Ascending aorta (tissue), 2 donors: Measurements from ENCODE around the gene KDM2B. TPM values are rescaled to one million over a fixed set of nuclear protein-coding genes. Genes with fewer than 3 reads are reported as not detected.

Source experiments
- DNase-seq, 2 donors: peaks; one replicate each; pipeline ENCODE4 v3.0.0-alpha.2; 2019; ENCODE audit warnings: low spot score in 2 of 2
- H3K27ac ChIP-seq, 2 donors: fragments of 200-600 bp; sonication (generic); one replicate each; pipeline ENCODE4 v1.5.1; 2016 to 2017; ENCODE audit warnings: mild to moderate bottlenecking in 1 of 2
- H3K27me3 ChIP-seq: fragments of 200-600 bp; sonication (generic); one replicate; pipeline ENCODE4 v1.5.1; 2017
- H3K36me3 ChIP-seq, 2 donors: fragments of 200-600 bp; sonication (generic); one replicate each; pipeline ENCODE4 v1.5.1; 2016
- H3K4me1 ChIP-seq, 2 donors: fragments of 200-600 bp; sonication (generic); one replicate each; pipeline ENCODE4 v1.5.1; 2016 to 2017; ENCODE audit warnings: mild to moderate bottlenecking in 1 of 2
- H3K4me3 ChIP-seq, 2 donors: fragments of 200-600 bp; sonication (generic); one replicate each; pipeline ENCODE4 v1.5.1; 2016 to 2017; ENCODE audit warnings: mild to moderate bottlenecking in 1 of 2
- H3K9me3 ChIP-seq, 2 donors: fragments of 200-600 bp; sonication (generic); one replicate each; pipeline ENCODE4 v1.5.1; 2016
- intact Hi-C: fragments of 100-400 bp; cut with DNase I; formaldehyde crosslinking; loops from one replicate; pipeline ENCODE4 v1.15.1; 2023
- total RNA-seq: library from RNA; depleted of rRNA; stranded (reverse); fragments of >200 nt; gene quantifications from one replicate; pipeline ENCODE4 v1.1.0, GENCODE V29; 2016
- TF ChIP-seq, protein P1 (sequence below), 3 experiments: fragments of 200-600 bp in 2 of 3; fragments of 450-650 bp in 1 of 3; sonication (generic) in 2 of 3; IDR thresholded peaks; one replicate each; pipeline ENCODE4 v1.5.1; 2016 to 2019; ENCODE audit warnings: antibody characterized with exemption in 3 of 3, mild to moderate bottlenecking in 1 of 3, moderate library complexity in 1 of 3

KDM2B gene
- total RNA-seq, 1 donor from 2014 or later = 17.3 TPM

DNA sequence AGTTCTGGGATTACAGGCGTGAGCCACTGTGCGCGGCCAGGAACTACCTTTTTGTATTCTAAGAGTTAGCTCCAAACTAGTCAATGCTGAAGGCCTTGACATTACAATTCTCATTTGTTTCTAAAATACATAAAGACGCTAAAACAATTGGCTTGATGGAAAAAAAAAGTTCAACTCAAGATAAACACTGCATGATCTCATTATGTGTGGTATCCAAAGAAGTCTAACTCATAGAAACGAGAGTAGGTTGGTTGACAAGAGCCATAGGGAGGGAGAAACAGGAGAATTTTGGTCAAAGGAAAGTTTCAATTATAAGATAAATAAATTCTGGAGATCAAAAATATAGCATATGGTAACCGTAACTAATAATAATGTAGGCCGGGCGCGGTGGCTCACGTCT lies 200.9 kb downstream of the KDM2B start:
- Histone ChIP-seq H3K4me3 (no peak overlapping the region), H3K36me3 (no peaks in the 10 kb centered on the region), H3K27ac (no peak overlapping the region), H3K9me3 (no peaks in the 10 kb centered on the region), H3K4me1 (no peaks in the 10 kb centered on the region), H3K27me3 (no peaks in the 10 kb centered on the region)
- TF ChIP-seq, protein P1, sequence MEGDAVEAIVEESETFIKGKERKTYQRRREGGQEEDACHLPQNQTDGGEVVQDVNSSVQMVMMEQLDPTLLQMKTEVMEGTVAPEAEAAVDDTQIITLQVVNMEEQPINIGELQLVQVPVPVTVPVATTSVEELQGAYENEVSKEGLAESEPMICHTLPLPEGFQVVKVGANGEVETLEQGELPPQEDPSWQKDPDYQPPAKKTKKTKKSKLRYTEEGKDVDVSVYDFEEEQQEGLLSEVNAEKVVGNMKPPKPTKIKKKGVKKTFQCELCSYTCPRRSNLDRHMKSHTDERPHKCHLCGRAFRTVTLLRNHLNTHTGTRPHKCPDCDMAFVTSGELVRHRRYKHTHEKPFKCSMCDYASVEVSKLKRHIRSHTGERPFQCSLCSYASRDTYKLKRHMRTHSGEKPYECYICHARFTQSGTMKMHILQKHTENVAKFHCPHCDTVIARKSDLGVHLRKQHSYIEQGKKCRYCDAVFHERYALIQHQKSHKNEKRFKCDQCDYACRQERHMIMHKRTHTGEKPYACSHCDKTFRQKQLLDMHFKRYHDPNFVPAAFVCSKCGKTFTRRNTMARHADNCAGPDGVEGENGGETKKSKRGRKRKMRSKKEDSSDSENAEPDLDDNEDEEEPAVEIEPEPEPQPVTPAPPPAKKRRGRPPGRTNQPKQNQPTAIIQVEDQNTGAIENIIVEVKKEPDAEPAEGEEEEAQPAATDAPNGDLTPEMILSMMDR (IDR thresholded peaks at IDR 0.05) = no peak
- no peak for DNase-seq
- intact Hi-C loops = no loop called here

Other genes starting within 250 kb of the KDM2B start
- 58.8 TPM for gene ANAPC5, start 228.6 kb downstream of the KDM2B start, total RNA-seq
- gene RNF34, start 180.9 kb downstream of the KDM2B start, total RNA-seq = 45.1 TPM
- 24.6 TPM for gene ORAI1, start 45.5 kb upstream of the KDM2B start, total RNA-seq
- not detected for gene MORN3, start 88.6 kb upstream of the KDM2B start, total RNA-seq
- gene TMEM120B, start 131.7 kb upstream of the KDM2B start, total RNA-seq = 9.7 TPM
- 1.9 TPM for gene RHOF, start 212.7 kb upstream of the KDM2B start, total RNA-seq
- gene SETD1B, start 223.0 kb upstream of the KDM2B start, total RNA-seq = 22.7 TPM